GM19438 (cell line): ENCODE measurements around the gene PDLIM7.

Experiments
- ATAC-seq: cut with Tn5 transposase; IDR thresholded peaks from one replicate; pipeline ENCODE4 v1.9.1; 2021; ENCODE audit warnings: low read depth; ENCODE audit not compliant: unreplicated experiment

The PDLIM7 gene

DNA sequence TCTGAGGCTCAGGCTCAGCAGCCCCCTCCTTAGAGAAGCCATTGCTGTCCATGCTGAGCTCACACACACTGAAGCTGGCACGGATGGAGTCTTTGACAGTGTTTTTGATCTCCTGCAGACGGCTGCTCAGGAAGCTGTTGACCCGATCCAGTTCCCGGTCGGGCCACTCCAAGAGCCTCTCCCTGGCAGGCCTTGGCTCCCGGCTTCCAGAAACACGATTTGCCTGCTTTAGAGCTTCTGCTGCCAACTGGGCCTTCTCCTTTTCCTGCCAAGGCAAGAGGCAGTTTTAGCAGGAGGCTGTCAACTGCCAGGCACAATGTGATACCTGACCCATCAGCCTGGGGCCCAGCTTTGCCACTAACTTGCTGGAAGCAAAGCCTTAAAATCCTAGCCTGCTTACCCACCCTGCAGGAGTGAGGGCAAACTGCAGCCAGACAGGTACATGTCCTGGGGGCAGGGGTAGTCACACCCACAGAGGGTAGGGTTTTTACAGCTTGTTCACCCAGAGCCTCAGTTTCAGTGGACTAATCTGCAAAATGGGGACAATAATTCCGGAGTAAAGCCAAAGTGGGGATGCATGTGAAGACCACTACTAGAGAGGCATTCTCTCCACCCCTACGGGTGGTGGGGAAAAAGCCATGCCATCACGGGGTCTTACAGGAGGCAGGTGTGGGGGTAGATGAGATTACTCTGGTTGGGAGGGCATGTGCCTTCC, 27.7 kb upstream of the PDLIM7 start:
- ATAC-seq: no peak

DNA sequence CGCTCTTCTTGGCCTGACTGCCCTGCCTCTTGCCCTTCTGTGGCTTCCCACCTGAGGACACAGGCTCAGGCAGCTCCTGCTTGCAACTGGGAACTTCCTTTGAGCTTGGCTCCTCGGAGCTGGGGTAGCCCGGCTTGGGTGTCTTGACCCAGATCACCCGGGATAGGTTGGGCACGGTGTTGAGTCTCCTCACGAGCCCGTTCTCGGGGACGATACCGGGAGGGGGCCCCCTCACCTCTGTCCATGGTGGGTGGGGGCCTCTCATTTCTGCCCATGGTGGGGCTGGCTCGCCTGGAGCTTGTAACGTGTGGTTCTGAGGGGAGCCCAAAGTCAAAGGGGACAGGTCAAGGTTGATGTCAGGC, 27.1 kb upstream of the PDLIM7 start:
- ATAC-seq: no peak

GRCh38 chr5:177523711-177524538, 26.5 kb upstream of the PDLIM7 start:
- no peak for ATAC-seq

GRCh38 chr5:177520916-177521513, 23.6 kb upstream of the PDLIM7 start:
- ATAC-seq: no peak

DNA sequence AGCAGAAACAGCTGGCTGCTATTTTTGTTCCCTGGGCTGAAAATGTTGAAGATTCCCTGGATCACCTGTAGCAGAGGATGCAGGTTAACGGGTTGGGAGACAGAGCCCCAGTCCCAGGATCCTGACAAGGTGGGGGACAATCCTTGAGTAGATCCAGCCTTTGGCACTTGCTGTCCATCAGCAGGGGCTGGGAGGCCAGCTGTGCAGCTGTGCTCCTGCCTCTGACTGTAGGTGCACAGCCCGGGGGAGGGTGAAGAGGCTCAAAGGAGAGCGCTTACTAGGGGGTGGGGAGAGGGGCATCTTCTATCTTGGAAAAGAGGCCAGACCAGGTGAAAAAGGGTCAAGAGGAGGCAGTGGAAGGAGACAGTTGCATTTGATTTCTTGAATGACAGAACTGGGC, 22.9 kb upstream of the PDLIM7 start:
- ATAC-seq: no peak

DNA sequence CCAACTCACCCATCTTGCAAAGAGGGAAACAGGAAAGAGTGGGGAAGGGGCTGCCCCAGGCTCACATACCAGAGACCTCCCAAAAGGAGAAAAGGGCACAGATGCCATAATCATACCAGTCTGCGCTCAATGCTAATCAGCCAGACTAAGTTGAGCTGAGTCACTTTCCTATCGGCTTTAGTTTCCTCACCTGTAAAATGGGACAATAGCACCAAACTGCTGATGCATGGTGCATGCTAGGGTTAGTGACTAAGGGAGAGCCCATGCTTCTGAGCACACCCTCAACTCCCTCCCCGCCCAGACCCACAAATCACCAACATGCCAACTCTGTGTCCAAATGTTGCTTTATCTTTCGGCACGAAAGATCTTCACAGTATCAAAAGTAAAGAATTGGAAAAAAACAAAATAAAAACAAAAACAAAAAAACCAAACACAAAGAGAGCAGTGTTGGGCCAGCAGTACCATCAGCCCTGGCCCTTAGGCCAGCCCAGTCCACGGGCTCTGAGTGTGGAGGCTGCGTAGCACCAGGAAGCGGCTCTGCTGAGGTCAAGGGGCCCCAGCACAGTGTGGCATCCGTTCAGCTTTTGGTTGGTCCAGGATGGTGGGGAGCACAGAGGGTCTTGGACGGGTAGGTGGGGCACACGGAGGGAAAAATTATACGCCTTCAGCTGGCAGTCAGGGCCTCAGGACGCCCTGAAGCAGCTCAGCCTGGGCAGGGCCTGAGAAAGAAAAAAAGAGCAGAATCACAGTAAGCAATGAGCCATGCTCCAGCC, 22.2 kb upstream of the PDLIM7 start:
- ATAC-seq: no peak

DNA sequence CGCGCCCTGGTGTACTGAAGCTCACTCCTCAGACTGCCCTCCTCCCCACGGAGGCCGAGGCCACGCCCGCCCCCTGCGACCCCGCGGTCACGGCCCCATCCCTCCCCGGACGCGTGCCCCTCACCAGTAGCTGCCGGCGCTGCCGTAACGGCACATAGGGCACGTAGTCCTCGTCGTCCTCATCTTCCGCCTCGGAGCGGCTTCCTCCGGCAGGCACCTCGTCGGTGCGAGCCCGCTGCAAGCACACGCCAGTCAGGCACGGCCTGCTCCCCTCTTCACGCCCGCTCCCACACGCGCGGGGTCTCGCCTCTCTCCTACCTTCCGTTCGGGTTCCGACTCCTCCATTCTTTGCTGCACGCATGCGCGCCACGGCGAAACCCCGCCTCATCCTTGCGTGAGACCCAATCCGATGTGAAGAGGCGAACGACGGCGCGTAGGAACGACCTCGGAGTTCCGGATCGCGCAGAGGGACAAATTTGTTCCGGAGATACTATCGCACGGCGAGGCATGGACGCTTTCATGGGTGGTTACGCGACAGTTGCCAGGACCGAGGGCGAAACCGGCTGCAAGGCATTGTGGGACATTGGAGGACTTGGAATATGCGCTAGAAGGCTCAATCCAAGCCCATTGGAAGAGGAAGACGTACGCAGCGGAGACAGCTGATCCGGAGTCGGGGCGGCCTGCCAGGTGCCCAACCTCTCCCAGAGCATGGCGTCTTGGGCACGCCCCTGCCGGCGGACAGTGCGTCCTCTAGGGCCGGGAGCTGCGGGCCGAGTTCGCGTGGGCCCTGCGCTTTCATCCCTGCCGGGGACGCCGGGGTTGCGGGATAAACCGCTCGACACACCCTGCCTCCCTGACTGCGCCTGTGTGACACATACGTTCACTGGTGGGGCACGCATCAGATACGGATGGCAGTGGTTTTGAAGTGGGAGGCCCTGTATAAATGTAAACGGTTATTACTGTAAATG, 19.5 kb upstream of the PDLIM7 start, which contains the start of gene DDX41:
Gene DDX41, minus strand, starts transcription at position 361 of the 968 bp plus-strand sequence. Its CDS starts 16 bp downstream, at position 345.
- ATAC-seq: peak; percentile 87

- ATAC-seq: no peak
Observed at GRCh38 chr5:177515580-177515979, 18.2 kb upstream of the PDLIM7 start.

DNA sequence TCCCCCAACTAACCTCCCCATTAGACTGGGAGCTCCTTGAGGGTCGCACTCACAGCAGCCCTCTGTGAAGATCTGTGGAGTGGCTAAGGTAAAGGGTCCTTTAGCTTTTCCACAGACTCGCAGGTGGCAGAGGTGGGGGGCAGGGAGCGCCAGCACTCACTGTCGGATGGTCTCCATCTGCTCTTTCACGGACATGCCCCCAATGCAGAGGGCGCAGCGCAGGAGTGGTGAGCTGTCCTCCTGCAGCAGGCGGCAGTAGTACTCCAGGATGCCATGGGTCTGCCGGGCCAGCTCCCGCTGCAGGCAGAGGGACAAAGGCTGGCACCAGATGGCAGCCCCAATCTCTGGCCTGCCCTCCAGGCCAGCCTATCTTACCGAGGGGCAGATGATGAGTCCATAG, 17.1 kb upstream of the PDLIM7 start:
- ATAC-seq: no peak

DNA sequence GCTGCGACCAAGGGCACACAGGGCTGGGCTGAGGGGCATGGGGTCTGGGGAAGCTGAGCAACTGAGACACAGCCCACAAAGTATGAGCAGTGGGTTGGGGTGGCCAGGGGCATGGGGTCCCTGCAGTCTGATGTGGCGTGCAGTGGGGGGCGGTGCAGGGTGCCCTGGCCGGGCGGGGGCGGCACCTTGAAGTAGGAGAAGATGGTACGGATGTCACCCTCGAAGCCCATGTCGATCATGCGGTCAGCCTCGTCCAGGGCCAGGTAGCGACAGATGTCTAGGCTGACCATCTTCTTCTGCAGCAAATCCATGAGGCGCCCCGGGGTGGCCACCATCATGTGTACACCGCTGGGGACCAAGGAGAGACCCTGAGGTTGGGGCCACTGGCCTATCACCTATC, 16.1 kb upstream of the PDLIM7 start:
- no peak for ATAC-seq

GRCh38 chr5:177512736-177513380, 15.5 kb upstream of the PDLIM7 start:
- ATAC-seq: no peak

DNA sequence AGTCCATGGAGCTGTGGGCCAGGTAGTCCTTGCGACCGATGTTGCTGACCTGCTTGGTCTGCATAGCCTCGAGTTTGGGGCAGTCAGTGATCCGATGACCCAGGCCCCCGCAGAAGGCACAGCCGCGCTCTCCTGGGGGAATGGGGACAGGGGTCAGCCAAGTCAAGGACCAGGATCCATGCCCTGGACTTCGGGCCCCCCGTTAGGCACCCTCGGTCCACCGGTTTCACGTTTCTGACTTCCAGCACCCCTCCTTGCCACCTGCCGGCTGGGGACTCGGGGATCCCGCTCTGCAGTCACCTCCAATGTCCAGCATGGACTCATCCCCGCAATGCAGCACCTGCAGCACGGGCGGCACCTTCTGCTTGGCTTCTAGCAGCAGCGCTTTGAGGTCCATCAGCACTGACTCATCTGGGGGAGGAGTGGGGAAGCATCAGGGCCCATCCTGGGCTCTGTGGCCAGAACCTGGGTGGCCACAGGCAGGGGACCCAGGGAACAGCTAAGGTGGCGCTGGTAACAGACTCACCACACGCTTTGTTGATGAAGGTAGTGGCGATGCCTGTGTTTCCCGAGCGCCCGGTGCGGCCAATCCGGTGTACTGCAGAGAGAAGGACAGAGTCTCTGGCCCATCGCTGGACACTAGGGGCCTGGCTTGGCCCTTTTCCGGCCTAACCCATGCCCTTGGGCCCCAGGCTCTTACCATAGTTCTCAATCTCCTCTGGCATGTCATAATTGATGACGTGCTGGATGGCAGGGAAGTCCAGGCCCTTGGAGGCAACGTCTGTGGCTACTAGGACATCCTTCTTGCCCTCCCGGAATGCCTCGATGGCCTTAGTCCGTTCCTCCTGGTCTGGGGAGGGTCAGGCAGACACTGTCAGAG, 14.6 kb upstream of the PDLIM7 start:
- no peak for ATAC-seq

- no peak for ATAC-seq
Observed at GRCh38 chr5:177511181-177511580, 13.8 kb upstream of the PDLIM7 start.

DNA sequence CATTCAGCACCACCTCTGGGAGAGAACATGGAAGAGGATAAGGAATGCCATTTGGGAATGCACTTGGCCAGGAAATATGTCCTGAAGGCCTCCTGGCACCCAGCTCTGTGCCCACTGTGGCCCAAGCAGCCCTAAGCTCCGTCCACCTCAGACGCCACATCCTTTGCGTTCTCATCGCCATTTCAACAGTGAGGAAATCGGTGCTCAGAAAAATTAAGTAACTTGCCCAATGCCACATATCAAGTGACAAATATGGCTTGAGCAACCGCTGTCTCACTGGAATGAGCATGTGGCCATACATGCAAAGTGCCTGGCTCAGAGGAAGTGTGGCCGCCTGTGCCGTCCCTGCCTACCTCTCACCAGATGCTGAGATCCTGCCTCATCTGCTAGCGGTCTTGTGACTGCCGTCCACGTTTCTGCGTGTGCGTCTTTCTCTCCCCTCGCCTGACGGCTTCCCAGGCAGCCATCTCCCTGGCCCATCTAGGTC, 13.2 kb upstream of the PDLIM7 start:
- no peak for ATAC-seq

GRCh38 chr5:177509991-177510566, 12.7 kb upstream of the PDLIM7 start:
- ATAC-seq: peak; percentile 28

DNA sequence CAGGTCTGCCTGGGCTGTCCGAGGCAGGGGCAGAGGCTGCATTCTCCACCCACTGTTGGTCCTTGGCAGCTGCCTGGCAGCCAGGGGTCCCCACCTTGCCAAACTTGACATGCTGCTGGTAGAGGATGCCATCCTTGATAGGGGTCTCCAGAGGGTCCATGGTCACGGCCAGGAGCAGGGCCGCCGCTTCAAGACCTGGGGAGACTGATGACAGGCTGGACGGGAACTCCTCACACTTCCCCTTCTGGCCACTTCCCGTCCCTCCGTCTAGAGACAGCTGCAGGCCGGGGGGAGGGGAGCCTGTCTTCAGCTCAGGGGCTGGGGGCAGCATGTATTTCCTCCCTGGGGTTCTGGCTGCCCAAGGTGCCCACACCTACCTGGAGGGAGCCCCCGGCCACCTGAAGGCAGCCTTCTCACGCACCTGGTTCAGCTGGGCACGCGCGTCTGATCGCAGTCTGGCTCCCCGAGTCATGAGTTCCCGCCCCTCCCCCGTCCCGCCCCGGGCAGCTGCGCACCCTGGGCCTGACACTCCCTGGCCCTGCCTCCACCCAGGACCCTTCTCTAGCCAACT, 12.1 kb upstream of the PDLIM7 start, which contains the start of gene DOK3:
Gene DOK3, minus strand, starts transcription at position 446 of the 571 bp plus-strand sequence. Its CDS starts 286 bp downstream, at position 160.
- ATAC-seq: peak; percentile 41

- ATAC-seq: peak; percentile 40
Observed at GRCh38 chr5:177508837-177509236, 11.4 kb upstream of the PDLIM7 start.
